Measurements from ENCODE around the gene GUCY2C.

Gene GUCY2C

GRCh38 chr12:14619741-14620501 lies 76.5 kb downstream of the GUCY2C start:
- no peak for DNase-seq

- no peak for DNase-seq
Observed at GRCh38 chr12:14618983-14619382, 77.4 kb downstream of the GUCY2C start.

GRCh38 chr12:14614704-14615121 lies 81.7 kb downstream of the GUCY2C start:
- no peak for DNase-seq

GRCh38 chr12:14613718-14614117 lies 82.7 kb downstream of the GUCY2C start:
- no peak for DNase-seq

GRCh38 chr12:14612898-14613445 lies 83.4 kb downstream of the GUCY2C start:
- DNase-seq, result no peak

- DNase-seq, result no peak
Observed at GRCh38 chr12:14612250-14612649, 84.1 kb downstream of the GUCY2C start.

GRCh38 chr12:14611640-14612203 lies 84.7 kb downstream of the GUCY2C start:
- DNase-seq, result no peak

- no peak for DNase-seq
Observed at GRCh38 chr12:14607568-14607967, 88.8 kb downstream of the GUCY2C start.

- DNase-seq, result no peak
Observed at GRCh38 chr12:14605401-14605989, 90.9 kb downstream of the GUCY2C start.

GRCh38 chr12:14601692-14602478 lies 94.5 kb downstream of the GUCY2C start:
- no peak for DNase-seq

GRCh38 chr12:14597480-14597879 lies 98.9 kb downstream of the GUCY2C start:
- DNase-seq, result no peak

GRCh38 chr12:14591719-14592118 lies 104.7 kb downstream of the GUCY2C start:
- no peak for DNase-seq

GRCh38 chr12:14589169-14590004 lies 107.0 kb downstream of the GUCY2C start:
- DNase-seq, result no peak

GRCh38 chr12:14588571-14588970 lies 107.8 kb downstream of the GUCY2C start:
- no peak for DNase-seq

GRCh38 chr12:14578646-14579045 lies 117.8 kb downstream of the GUCY2C start:
- no peak for DNase-seq

- no peak for DNase-seq
Observed at GRCh38 chr12:14577344-14577743, 119.1 kb downstream of the GUCY2C start.

- no peak for DNase-seq
Observed at GRCh38 chr12:14576896-14577295, 119.5 kb downstream of the GUCY2C start.

GRCh38 chr12:14575585-14575984 lies 120.8 kb downstream of the GUCY2C start:
- no peak for DNase-seq

GRCh38 chr12:14573118-14573517 lies 123.3 kb downstream of the GUCY2C start:
- DNase-seq, result no peak

- no peak for DNase-seq
Observed at GRCh38 chr12:14572401-14572800, 124.0 kb downstream of the GUCY2C start.

- no peak for DNase-seq
Observed at GRCh38 chr12:14571779-14572178, 124.6 kb downstream of the GUCY2C start.

GRCh38 chr12:14570231-14570630 lies 126.2 kb downstream of the GUCY2C start:
- DNase-seq, result no peak

Data from T1000 (cell line).